AG09309 (cell line): ENCODE data around the gene SPRED3.

Experiments
- DNase-seq: peaks from one replicate; pipeline ENCODE4 v3.0.0-alpha.2; 2010; ENCODE audit warnings: low read depth
- H3K4me3 ChIP-seq: 2 replicates; pipeline ENCODE4 v1.5.1; 2011; ENCODE audit warnings: mild to moderate bottlenecking, low read depth, low read length, moderate library complexity; ENCODE audit not compliant: control insufficient read depth
- TF ChIP-seq, protein P1 (sequence below): IDR thresholded peaks from 2 replicates; pipeline ENCODE4 v1.5.1; 2011; ENCODE audit warnings: mild to moderate bottlenecking, low read depth, low read length, inconsistent platforms; ENCODE audit not compliant: insufficient read depth, control insufficient read depth; ENCODE audit errors: missing control alignments

The SPRED3 gene

DNA sequence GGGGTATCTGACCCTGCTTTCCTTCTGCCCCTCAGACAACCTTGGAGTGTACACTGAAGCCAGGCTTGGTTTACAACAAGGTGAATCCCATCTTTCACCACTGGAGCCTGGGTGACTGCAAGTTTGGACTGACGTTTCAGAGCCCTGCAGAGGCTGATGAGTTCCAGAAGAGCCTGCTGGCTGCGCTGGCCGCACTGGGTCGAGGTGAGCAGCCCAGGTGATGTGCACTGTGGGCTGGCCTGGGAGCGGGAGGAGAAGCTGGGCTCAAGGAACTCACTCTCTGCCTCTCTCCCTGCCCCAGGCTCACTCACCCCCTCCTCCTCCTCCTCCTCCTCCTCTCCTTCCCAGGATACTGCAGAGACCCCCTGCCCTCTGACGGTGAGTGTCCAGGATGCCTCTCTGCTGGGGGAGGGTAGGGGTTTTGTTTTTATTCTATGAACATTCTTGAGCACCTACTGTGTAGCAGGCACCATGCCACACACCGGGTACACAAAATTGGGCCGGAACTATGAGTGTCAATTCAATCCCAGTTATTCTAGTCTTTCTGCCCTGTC, 3.5 kb downstream of the SPRED3 start:
- TF ChIP-seq, protein P1, sequence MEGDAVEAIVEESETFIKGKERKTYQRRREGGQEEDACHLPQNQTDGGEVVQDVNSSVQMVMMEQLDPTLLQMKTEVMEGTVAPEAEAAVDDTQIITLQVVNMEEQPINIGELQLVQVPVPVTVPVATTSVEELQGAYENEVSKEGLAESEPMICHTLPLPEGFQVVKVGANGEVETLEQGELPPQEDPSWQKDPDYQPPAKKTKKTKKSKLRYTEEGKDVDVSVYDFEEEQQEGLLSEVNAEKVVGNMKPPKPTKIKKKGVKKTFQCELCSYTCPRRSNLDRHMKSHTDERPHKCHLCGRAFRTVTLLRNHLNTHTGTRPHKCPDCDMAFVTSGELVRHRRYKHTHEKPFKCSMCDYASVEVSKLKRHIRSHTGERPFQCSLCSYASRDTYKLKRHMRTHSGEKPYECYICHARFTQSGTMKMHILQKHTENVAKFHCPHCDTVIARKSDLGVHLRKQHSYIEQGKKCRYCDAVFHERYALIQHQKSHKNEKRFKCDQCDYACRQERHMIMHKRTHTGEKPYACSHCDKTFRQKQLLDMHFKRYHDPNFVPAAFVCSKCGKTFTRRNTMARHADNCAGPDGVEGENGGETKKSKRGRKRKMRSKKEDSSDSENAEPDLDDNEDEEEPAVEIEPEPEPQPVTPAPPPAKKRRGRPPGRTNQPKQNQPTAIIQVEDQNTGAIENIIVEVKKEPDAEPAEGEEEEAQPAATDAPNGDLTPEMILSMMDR: no peak
- DNase-seq: no peak
- no peak overlapping the region for H3K4me3 ChIP-seq

DNA sequence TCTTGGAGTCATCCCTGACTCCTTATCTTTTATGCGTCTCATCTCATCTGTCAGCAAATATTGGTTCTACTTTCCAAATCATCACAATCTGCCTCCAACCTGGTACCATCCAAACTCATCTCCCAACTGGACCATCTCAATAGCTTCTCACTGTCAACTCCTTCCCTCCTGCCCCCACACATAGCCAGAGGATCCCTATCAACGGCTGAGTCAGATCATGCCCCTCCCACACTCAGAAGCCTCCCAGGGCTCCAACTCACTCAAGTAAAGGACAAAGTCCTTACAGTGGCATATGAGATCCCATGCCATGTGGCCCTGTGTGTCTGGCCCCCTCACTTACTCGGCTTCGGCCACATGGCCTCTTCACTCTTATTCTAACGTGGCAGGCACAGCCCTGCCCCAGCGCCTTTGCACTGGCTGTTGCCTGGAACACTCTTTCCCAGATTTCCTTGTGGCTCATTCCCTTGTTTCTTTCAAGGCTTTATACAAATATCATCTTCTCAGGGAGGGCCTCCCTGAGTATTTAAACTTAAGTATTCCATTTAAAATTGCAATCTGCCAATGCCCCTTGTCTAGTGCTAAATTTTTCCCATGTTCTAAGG, 4.3 kb downstream of the SPRED3 start:
- TF ChIP-seq, protein P1: no peak
- no peak for DNase-seq
- H3K4me3 ChIP-seq: no peak overlapping the region

DNA sequence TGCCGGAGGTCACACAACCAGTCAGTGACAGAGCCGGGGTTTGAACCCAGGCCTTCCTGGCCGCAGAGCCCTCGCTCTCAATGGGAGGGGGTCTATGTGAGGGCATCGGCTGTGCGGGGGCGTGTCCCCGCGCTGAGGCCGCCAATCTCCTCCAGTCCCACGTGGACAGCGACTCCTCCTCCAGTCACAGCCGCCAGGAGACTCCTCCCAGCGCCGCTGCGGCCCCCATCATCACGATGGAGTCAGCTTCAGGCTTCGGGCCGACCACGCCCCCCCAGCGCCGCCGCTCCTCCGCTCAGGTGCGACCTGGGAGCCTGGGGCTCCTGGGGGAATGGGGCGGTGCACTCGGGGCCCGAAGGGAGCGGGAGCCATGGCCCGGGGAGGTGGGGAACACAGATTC, 6.0 kb downstream of the SPRED3 start:
- DNase-seq: no peak
- no peak overlapping the region for H3K4me3 ChIP-seq
- TF ChIP-seq, protein P1: no peak

DNA sequence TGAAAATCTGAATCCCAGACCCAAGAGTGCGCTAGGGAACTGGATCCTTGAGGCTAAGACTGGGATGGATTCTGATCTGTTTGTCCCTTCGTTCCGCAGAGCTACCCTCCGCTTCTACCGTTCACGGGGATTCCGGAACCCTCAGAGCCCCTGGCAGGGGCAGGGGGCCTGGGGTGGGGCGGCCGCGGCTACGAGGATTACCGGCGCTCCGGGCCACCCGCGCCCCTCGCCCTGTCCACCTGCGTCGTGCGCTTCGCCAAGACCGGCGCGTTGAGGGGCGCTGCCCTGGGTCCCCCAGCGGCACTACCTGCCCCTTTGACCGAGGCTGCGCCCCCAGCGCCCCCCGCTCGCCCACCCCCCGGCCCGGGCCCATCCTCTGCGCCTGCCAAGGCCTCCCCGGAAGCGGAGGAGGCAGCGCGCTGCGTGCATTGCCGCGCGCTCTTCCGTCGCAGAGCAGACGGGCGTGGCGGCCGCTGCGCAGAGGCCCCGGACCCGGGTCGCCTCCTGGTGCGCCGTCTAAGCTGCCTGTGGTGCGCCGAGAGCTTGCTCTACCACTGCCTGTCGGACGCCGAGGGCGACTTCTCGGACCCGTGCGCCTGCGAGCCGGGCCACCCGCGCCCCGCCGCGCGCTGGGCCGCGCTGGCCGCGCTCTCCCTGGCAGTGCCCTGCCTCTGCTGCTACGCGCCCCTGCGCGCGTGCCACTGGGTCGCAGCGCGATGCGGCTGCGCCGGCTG, 7.1 kb downstream of the SPRED3 start:
- H3K4me3 ChIP-seq: no peak overlapping the region
- no peak for DNase-seq
- TF ChIP-seq, protein P1: no peak

DNA sequence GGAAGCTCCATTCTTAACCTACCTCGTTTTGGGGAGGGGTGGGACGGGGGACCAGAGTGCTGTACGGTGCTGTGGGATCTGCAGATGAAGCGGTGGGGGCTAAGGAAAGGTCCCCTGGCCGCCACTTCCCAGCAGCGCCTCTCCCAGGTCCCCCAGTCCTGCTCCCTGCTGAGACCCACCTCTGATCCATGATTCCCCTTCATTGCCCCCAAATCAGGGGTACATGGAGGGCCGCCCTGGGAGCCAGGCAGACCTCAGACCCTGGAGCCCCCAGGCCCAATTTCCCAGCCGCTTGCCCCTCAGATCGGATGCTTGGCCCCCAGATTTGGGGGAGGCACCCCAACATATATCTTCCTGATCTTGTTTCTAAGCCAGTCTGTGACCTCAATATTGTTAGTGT, 10.6 kb downstream of the SPRED3 start:
- TF ChIP-seq, protein P1: no peak
- H3K4me3 ChIP-seq: no peak overlapping the region
- no peak for DNase-seq

DNA sequence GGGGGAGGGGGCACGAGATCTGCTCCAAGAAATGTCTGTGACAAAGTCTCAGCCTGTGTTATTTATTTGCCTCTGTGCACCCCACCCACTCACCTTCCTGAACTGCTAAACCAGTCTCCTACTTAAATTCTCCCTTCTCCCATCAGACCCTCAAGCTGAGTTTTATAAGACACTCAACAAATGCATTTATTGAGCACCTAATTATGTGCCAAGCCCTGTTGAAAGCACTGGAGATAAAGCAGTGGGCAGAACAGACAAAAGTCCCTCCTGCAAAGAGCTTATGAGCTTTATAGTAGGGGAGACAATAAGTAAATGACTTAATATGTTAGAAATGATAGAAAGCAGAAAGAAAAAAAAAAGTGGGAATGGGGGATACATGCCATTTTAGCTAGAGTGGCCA, 11.0 kb downstream of the SPRED3 start:
- no peak overlapping the region for H3K4me3 ChIP-seq
- TF ChIP-seq, protein P1: no peak
- DNase-seq: no peak
